GM21360 (cell line): Measurements from ENCODE around the gene HSP90B1.

Experiments
- ATAC-seq: cut with Tn5 transposase; IDR thresholded peaks from one replicate; pipeline ENCODE4 v1.9.1; 2021; ENCODE audit warnings: mild to moderate bottlenecking, moderate library complexity; ENCODE audit not compliant: unreplicated experiment

Gene HSP90B1

GRCh38 chr12:103929046-103929783 is 995 bp upstream of the HSP90B1 start:
- ATAC-seq = no peak

GRCh38 chr12:103929784-103930033 is 501 bp upstream of the HSP90B1 start:
- no peak for ATAC-seq

- ATAC-seq = no peak
Measured at GRCh38 chr12:103930787-103931735, 851 bp downstream of the HSP90B1 start.

GRCh38 chr12:103933237-103933636 is 3.0 kb downstream of the HSP90B1 start:
- no peak for ATAC-seq

- no peak for ATAC-seq
Measured at GRCh38 chr12:103936679-103937078, 6.5 kb downstream of the HSP90B1 start.

GRCh38 chr12:103944964-103945363 is 14.8 kb downstream of the HSP90B1 start:
- no peak for ATAC-seq

- ATAC-seq = no peak
Measured at GRCh38 chr12:103947871-103948555, 17.8 kb downstream of the HSP90B1 start.

- no peak for ATAC-seq
Measured at GRCh38 chr12:103948746-103949406, 18.7 kb downstream of the HSP90B1 start.

GRCh38 chr12:103952497-103952896 is 22.3 kb downstream of the HSP90B1 start:
- no peak for ATAC-seq

- ATAC-seq = no peak
Measured at GRCh38 chr12:103955811-103956508, 25.8 kb downstream of the HSP90B1 start.

- peak; percentile 35 for ATAC-seq
Measured at GRCh38 chr12:103956509-103957027, 26.4 kb downstream of the HSP90B1 start.

GRCh38 chr12:103957865-103958388 is 27.7 kb downstream of the HSP90B1 start:
- ATAC-seq = no peak

- no peak for ATAC-seq
Measured at GRCh38 chr12:103958621-103959020, 28.4 kb downstream of the HSP90B1 start.

GRCh38 chr12:103960616-103961227 is 30.5 kb downstream of the HSP90B1 start:
- ATAC-seq = no peak

GRCh38 chr12:103962493-103962892 is 32.3 kb downstream of the HSP90B1 start:
- ATAC-seq = no peak

GRCh38 chr12:103964805-103965204 is 34.6 kb downstream of the HSP90B1 start:
- no peak for ATAC-seq

- ATAC-seq = no peak
Measured at GRCh38 chr12:103965255-103965589, 35.0 kb downstream of the HSP90B1 start.

- peak; percentile 91 for ATAC-seq
Measured at GRCh38 chr12:103965590-103966504, 35.6 kb downstream of the HSP90B1 start, which contains the start of gene TDG. TSS of gene TDG (plus strand) at chr12:103965872. CDS start at chr12:103966038, 166 bp downstream.
